ENCODE measurements around the gene NOC2L. TPM values are rescaled to one million over a fixed set of nuclear protein-coding genes. Genes with fewer than 3 reads are reported as not detected.

The NOC2L gene
- total RNA-seq, 3 donors from 2014 or later (not counting 1 experiment from before 2014, with no cell fraction given), result 61.4 to 66.0 (median 61.8) TPM

DNA sequence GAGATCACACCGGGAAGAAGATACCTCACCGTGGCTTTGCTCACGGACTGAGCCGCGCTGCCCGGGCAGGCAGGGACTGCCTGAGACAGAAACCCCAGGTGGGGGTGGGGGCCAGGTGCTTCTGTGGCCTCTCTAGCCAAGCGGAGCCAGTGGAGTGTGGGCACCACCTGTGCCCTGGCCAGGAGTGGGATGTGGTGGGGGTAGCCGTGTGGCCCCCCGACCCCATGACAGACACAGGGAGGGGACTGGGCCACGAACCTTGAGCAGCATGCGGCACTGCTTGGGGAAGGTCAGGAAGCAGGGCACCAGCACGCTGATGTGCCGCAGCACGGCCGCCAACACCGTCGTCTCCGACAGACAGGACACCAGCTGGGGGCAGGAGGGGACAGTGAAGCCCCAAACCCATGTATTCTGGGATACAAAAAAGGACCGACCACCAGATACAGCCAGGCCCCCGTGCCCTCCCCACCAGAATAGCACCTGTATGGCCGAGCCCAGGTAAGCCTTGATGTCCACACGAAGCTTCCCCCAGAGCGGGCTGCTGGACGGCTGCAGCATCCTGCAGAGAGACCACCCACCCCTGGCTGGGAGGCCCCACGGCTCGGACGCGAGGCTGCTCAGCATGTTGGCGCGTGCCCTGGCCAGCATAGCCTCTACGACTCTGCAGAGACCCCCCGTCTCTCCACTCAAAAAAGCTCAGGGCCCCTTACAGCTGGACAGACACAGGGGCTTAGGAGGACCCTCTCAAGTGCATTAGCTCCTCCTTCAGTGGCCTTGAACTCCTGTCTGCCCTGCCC, 5.3 kb downstream of the NOC2L start:
- ATAC-seq (no peak), DNase-seq (no peak)
- 92% methylated on average over 32 of the region's 32 CpGs for WGBS (ENCODE audit: insufficient coverage)
- Histone ChIP-seq H3K27me3 (ENCODE audit: control insufficient read depth, insufficient read depth, low read length) (no peaks in the 10 kb centered on the region), H3K27ac (ENCODE audit: low read length) (no peak overlapping the region), H3K4me3 (ENCODE audit: low read length) (no peak overlapping the region), H3K9me3 (ENCODE audit: control insufficient read depth, insufficient read depth, low read length) (no peaks in the 10 kb centered on the region), H3K36me3 (ENCODE audit: control insufficient read depth, insufficient read depth, low read length) (peaks cover 73% of the 10 kb centered on the region), H3K4me1 (ENCODE audit: control insufficient read depth, insufficient read depth, low read length) (peaks cover 20% of the 10 kb centered on the region)
- intact Hi-C loops (cut with micrococcal nuclease), result no loop called here
- Mint-ChIP-seq H3K4me3 (no peak overlapping the region), H3K9me3 (no peaks in the 10 kb centered on the region), H3K27ac (no peak overlapping the region), H3K36me3 (peaks cover 6% of the 10 kb centered on the region), H3K4me1 (peaks cover 21 to 34% of the 10 kb centered on the region in 2 donors), H3K27me3 (ENCODE audit: low read depth in 2 of 2) (no peaks in the 10 kb centered on the region)
- TF ChIP-seq, protein P1, sequence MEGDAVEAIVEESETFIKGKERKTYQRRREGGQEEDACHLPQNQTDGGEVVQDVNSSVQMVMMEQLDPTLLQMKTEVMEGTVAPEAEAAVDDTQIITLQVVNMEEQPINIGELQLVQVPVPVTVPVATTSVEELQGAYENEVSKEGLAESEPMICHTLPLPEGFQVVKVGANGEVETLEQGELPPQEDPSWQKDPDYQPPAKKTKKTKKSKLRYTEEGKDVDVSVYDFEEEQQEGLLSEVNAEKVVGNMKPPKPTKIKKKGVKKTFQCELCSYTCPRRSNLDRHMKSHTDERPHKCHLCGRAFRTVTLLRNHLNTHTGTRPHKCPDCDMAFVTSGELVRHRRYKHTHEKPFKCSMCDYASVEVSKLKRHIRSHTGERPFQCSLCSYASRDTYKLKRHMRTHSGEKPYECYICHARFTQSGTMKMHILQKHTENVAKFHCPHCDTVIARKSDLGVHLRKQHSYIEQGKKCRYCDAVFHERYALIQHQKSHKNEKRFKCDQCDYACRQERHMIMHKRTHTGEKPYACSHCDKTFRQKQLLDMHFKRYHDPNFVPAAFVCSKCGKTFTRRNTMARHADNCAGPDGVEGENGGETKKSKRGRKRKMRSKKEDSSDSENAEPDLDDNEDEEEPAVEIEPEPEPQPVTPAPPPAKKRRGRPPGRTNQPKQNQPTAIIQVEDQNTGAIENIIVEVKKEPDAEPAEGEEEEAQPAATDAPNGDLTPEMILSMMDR (IDR thresholded peaks at IDR 0.05), result no peak

DNA sequence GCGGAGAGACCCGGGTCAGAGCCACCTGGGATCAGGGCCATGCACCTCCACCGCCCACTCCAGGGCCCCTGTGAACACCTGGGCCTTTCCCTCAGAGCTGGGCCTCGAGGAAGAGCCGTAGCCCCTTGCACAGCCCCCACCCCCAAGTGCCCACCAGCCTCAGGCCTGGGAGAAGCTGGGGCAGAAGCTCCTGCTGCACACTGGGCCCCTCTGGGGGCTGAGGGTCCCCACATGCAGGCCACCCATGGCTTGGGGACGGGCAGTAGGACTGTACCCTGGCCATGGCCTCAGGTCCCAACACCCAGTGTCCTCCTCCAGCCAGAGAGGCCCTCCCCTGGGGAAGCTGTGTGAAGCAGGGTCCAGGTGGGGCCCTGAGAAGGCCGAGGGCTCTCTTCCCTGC, 6.5 kb downstream of the NOC2L start:
- H3K27me3 Mint-ChIP-seq (ENCODE audit: low read depth in 2 of 2), result no peaks in the 10 kb centered on the region
- WGBS (ENCODE audit: insufficient coverage), result 98% methylated on average over 7 of the region's 7 CpGs
- H3K27ac Mint-ChIP-seq, result no peak overlapping the region
- H3K9me3 Mint-ChIP-seq, result no peaks in the 10 kb centered on the region
- Histone ChIP-seq H3K9me3 (ENCODE audit: control insufficient read depth, insufficient read depth, low read length) (no peaks in the 10 kb centered on the region), H3K4me1 (ENCODE audit: control insufficient read depth, insufficient read depth, low read length) (peaks cover 9% of the 10 kb centered on the region), H3K4me3 (ENCODE audit: low read length) (no peak overlapping the region), H3K36me3 (ENCODE audit: control insufficient read depth, insufficient read depth, low read length) (peaks cover 83% of the 10 kb centered on the region), H3K27ac (ENCODE audit: low read length) (no peak overlapping the region), H3K27me3 (ENCODE audit: control insufficient read depth, insufficient read depth, low read length) (no peaks in the 10 kb centered on the region)
- TF ChIP-seq, protein P1 (IDR thresholded peaks at IDR 0.05), result no peak
- H3K4me3 Mint-ChIP-seq, result no peak overlapping the region
- DNase-seq (no peak), ATAC-seq (no peak)
- H3K36me3 Mint-ChIP-seq, result peaks cover 6% of the 10 kb centered on the region
- intact Hi-C loops (cut with micrococcal nuclease), result no loop called here
- H3K4me1 Mint-ChIP-seq, result peaks cover 11 to 23% of the 10 kb centered on the region in 2 donors

DNA sequence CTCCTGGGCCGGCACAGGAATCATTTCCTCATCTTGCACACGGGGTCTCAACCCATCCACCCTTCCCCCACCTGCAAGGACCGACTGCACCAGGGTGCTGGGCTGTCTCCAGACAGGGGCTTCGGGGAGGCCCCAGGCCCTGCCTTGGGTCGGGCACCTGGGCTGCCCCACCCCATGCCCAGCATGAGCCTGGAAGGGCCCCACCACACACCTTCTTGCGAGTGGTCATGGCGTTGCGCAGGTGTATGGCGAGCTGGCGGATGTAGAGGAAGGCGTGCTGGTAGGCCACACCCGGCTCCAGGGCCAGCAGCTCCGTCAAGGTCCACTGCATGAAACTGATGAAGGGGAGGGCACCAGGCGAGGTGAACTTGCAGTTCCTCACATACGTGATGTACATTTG, 6.9 kb downstream of the NOC2L start:
- intact Hi-C loops (cut with micrococcal nuclease), result no loop called here
- TF ChIP-seq, protein P1 (IDR thresholded peaks at IDR 0.05), result no peak
- Mint-ChIP-seq H3K27me3 (ENCODE audit: low read depth in 2 of 2) (no peaks in the 10 kb centered on the region), H3K27ac (no peak overlapping the region), H3K9me3 (no peaks in the 10 kb centered on the region), H3K4me3 (no peak overlapping the region), H3K4me1 (peaks cover 7 to 19% of the 10 kb centered on the region in 2 donors), H3K36me3 (peaks cover 6% of the 10 kb centered on the region)
- Histone ChIP-seq H3K4me1 (ENCODE audit: control insufficient read depth, insufficient read depth, low read length) (peaks cover 5% of the 10 kb centered on the region), H3K27ac (ENCODE audit: low read length) (no peak overlapping the region), H3K36me3 (ENCODE audit: control insufficient read depth, insufficient read depth, low read length) (peaks cover 87% of the 10 kb centered on the region), H3K9me3 (ENCODE audit: control insufficient read depth, insufficient read depth, low read length) (no peaks in the 10 kb centered on the region), H3K27me3 (ENCODE audit: control insufficient read depth, insufficient read depth, low read length) (no peaks in the 10 kb centered on the region), H3K4me3 (ENCODE audit: low read length) (no peak overlapping the region)
- ATAC-seq, result no peak
- 97% methylated on average over 15 of the region's 15 CpGs for WGBS (ENCODE audit: insufficient coverage)
- DNase-seq, result no peak

- intact Hi-C loops (cut with micrococcal nuclease), result no loop called here
- H3K4me1 ChIP-seq (ENCODE audit: control insufficient read depth, insufficient read depth, low read length), result no peaks in the 10 kb centered on the region
- no peak overlapping the region for H3K27ac ChIP-seq (ENCODE audit: low read length)
- Mint-ChIP-seq H3K27me3 (ENCODE audit: low read depth in 2 of 2) (no peaks in the 10 kb centered on the region), H3K4me3 (no peak overlapping the region), H3K36me3 (peaks cover 6% of the 10 kb centered on the region), H3K4me1 (peaks cover 6 to 12% of the 10 kb centered on the region in 2 donors), H3K27ac (no peak overlapping the region), H3K9me3 (no peaks in the 10 kb centered on the region)
- H3K9me3 ChIP-seq (ENCODE audit: control insufficient read depth, insufficient read depth, low read length), result no peaks in the 10 kb centered on the region
- no peak for DNase-seq
- TF ChIP-seq, protein P1 (IDR thresholded peaks at IDR 0.05), result no peak
- peaks cover 88% of the 10 kb centered on the region for H3K36me3 ChIP-seq (ENCODE audit: control insufficient read depth, insufficient read depth, low read length)
- 92% methylated on average over 6 of the region's 6 CpGs for WGBS (ENCODE audit: insufficient coverage)
- ATAC-seq, result no peak
- H3K27me3 ChIP-seq (ENCODE audit: control insufficient read depth, insufficient read depth, low read length), result no peaks in the 10 kb centered on the region
- H3K4me3 ChIP-seq (ENCODE audit: low read length), result no peak overlapping the region
Measured at GRCh38 chr1:951364-951763, 7.7 kb downstream of the NOC2L start.
